ENCODE results near the gene RASIP1. TPM values are rescaled to one million over a fixed set of nuclear protein-coding genes. Genes with fewer than 3 reads are reported as not detected.
A peak's percentile ranks its signal among the peaks of the same experiment; 100 is the strongest.

RASIP1 gene
- total RNA-seq, 1 experiment from 2014 or later, result 0.51 TPM

GRCh38 chr19:48674921-48675824 is 65.2 kb downstream of the RASIP1 start:
- Histone ChIP-seq H3K9me3 (ENCODE audit: low read length) (no peaks in the 10 kb centered on the region), H3K36me3 (ENCODE audit: low read depth, low read length) (no peaks in the 10 kb centered on the region), H3K4me1 (ENCODE audit: insufficient read depth, low read length) (no peaks in the 10 kb centered on the region), H3K4me2 (ENCODE audit: low read length) (0 out of 2 replicates have a peak overlapping the region, but pooled peaks have one; percentile 19), H2AFZ (ENCODE audit: low read length) (peak overlapping the region; percentile 63), H3K9ac (ENCODE audit: low read length) (no peak overlapping the region), H3K9me2 (replicated peaks; ENCODE audit: low read length) (no peaks in the 10 kb centered on the region), H3K79me2 (ENCODE audit: low read length) (no peaks in the 10 kb centered on the region), H3K4me3 (ENCODE audit: low read length) (no peak overlapping the region), H3K27me3 (ENCODE audit: low read length) (no peaks in the 10 kb centered on the region), H3F3A (ENCODE audit: low read length, unreplicated experiment) (no peaks in the 10 kb centered on the region), H4K20me1 (ENCODE audit: low read length) (no peaks in the 10 kb centered on the region), H3K27ac (ENCODE audit: low read length) (no peak overlapping the region)
- POLR2A ChIA-PET (ENCODE audit: unreplicated experiment), result no interaction called here
- BruUV-seq (replicated peaks), result no TSS peak
- CTCF ChIA-PET, result no interaction called here
- peak; percentile 85 for DNase-seq
- peak; percentile 88 for ATAC-seq
- TF ChIP-seq EZH2phosphoT487 (IDR thresholded peaks at IDR 0.05; ENCODE audit: borderline replicate concordance, low read length), result no peak
- TF ChIP-seq CTCF (conservative IDR thresholded peaks at IDR 0.05; ENCODE audit: low read depth, low read length), result peak; percentile 80
- no peak for TF ChIP-seq EZH2 (IDR thresholded peaks at IDR 0.05; ENCODE audit: low read length, unreplicated experiment)
- intact Hi-C loops (cut with micrococcal nuclease), result loop anchor here (5.0 kb wide), 1 partner anchor 37 kb away; no protein-coding TSS in a partner anchor

- DNase-seq, result no peak
- BruUV-seq (replicated peaks), result no TSS peak
- Histone ChIP-seq H3K9me2 (replicated peaks; ENCODE audit: low read length) (no peaks in the 10 kb centered on the region), H3K9ac (ENCODE audit: low read length) (no peak overlapping the region), H3K4me1 (ENCODE audit: insufficient read depth, low read length) (no peaks in the 10 kb centered on the region), H4K20me1 (ENCODE audit: low read length) (no peaks in the 10 kb centered on the region), H3K4me2 (ENCODE audit: low read length) (no peak overlapping the region), H2AFZ (ENCODE audit: low read length) (no peak overlapping the region), H3K27me3 (ENCODE audit: low read length) (no peaks in the 10 kb centered on the region), H3K79me2 (ENCODE audit: low read length) (no peaks in the 10 kb centered on the region), H3K36me3 (ENCODE audit: low read depth, low read length) (no peaks in the 10 kb centered on the region), H3F3A (ENCODE audit: low read length, unreplicated experiment) (no peaks in the 10 kb centered on the region), H3K27ac (ENCODE audit: low read length) (no peak overlapping the region), H3K9me3 (ENCODE audit: low read length) (no peaks in the 10 kb centered on the region), H3K4me3 (ENCODE audit: low read length) (no peak overlapping the region)
- no peak for ATAC-seq
- intact Hi-C loops (cut with micrococcal nuclease), result no loop called here
- ChIA-PET CTCF (interaction anchor here (0.8 kb wide), 1 partner anchor 25 kb away, joined by 3 read pairs; no protein-coding TSS in a partner anchor), POLR2A (ENCODE audit: unreplicated experiment) (no interaction called here)
- TF ChIP-seq CTCF (conservative IDR thresholded peaks at IDR 0.05; ENCODE audit: low read depth, low read length) (no peak), EZH2 (IDR thresholded peaks at IDR 0.05; ENCODE audit: low read length, unreplicated experiment) (no peak), EZH2phosphoT487 (IDR thresholded peaks at IDR 0.05; ENCODE audit: borderline replicate concordance, low read length) (no peak)
These were observed 66.1 kb downstream of the RASIP1 start for GRCh38 chr19:48674216-48674809.

All from PC-3 (cell line).